Dermis blood vessel endothelial cell (primary cell): ENCODE measurements around the gene PPM1M. TPM values are rescaled to one million over a fixed set of nuclear protein-coding genes. Genes with fewer than 3 reads are reported as not detected.
"Not testable (repeated sequence)": the region's sequence is repeated elsewhere in the genome, so short reads cannot be mapped to it uniquely, and the experiment has no call there.

Experiments
- DNase-seq: peaks from one replicate; pipeline ENCODE4 v3.0.0; 2010
- total RNA-seq: library from RNA; depleted of rRNA; stranded (reverse); fragments of >200 nt; gene quantifications from 2 replicates; pipeline ENCODE4 v1.2.3, GENCODE V29; 2014

The PPM1M gene
- total RNA-seq, 1 donor from 2014 or later, result 20.6 TPM

DNA sequence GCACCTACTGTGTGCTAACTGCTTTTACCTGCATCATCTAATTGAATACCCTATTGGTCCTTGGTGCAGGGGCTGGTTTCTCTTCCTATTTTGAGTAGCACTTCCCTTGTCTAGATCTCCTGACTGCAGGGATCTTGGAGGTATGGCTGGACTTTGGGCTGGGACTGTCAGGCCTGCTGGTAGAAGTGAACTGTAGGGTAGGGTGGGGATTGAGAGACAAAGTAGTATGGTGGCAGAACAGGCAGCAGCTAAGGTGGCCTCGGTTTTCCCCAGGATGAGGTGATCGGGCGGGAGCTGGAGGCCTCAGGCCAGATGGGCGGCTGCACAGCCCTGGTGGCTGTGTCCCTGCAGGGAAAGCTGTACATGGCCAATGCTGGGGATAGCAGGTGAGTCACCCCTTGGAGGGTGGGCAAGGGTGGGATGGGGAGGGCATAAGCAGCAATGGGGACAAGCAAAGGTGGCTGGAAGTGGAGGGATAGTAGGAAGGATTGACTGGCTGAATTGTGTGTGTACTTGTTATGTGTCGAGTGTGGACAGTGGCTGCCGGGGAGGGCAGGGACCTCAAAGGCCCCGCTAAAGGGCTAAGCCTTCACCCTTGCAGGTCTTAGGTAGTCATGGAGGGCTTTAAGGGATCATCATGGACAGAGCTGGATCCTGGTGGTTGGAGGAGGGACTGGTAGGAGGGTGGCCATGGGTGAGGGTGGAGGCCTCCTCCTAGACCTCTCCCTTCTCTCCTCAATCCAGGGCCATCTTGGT lies 2.0 kb downstream of the PPM1M start:
- no peak for DNase-seq

DNA sequence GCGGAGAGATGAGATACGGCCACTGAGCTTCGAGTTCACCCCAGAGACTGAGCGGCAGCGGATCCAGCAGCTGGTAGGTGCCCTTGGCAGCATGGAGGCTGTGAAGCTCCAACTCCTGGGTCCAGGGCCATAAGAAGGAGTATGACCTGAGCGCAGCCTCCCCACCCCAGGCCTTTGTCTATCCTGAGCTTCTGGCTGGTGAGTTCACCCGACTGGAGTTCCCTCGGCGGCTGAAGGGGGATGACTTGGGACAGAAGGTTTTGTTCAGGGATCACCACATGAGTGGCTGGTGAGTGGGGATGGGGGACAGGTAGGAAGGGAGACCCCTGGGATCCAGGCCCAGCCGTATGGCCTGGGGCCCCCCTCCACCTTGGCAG lies 2.6 kb downstream of the PPM1M start:
- DNase-seq, result no peak

DNA sequence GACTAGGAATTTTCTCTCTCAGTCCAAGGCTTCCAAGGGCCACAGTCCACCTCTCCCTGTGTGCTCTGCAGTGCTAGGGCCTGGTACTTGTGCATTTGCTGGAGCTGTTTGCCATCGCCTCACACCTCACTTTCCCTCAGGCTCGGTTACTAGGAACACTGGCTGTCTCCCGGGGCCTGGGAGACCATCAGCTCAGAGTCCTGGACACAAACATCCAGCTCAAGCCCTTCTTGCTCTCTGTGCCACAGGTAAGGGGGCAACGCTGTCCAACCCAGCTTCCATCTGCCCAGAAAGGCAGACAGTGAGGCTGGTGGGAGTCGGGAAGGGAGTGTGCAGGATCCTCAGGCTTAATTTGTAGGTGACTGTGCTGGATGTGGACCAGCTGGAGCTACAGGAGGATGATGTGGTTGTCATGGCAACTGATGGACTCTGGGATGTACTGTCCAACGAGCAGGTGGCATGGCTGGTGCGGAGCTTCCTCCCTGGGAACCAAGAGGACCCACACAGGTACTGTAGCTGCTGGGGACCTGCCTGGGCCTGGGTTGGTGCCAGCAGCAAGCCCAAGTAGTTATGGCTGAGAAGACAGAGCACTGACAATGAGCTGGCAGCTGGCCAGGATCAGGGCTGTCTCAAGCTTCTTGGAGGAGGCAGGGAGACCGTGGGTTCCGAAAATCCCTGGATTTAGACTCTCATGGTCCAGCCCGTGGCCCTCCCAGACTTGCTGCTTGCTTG lies 3.4 kb downstream of the PPM1M start:
- DNase-seq, result peak; percentile 75

DNA sequence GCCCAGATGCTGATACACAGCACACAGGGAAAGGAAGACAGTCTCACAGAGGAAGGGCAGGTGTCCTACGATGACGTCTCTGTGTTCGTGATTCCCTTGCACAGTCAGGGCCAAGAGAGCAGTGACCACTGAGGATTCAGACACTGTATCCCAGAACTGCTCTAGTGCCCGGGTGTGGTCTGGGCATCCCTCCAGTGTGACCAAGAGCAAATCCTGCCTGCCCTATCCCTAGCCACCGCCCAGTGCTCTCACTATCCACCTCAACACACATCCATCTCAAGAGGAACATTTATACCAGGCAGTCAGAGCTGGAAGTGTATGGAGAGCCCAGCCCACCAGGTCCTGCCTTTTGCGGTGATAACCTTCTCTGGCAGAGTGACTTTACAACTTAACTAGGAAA lies 4.1 kb downstream of the PPM1M start:
- DNase-seq, result no peak

DNA sequence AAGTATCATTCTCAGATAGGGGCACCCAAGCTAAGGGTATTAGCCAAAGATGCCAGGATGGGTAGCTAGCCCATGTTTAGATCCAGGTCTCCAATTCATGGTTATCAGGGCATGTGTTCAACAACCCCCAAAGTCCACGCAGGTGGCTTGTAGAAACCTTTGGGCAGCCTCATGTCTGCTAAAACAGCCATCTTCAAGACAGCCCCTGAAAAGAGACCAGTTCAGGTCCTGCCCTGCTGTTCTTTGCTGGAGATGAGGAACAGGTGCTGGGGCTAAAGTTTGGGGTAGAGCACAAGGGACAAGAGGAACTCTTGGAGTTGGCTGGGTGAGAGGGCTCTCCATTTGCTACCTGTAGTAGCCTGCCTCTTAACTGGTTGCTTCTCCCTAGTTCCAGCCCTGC lies 4.6 kb downstream of the PPM1M start:
- DNase-seq, result no peak

DNA sequence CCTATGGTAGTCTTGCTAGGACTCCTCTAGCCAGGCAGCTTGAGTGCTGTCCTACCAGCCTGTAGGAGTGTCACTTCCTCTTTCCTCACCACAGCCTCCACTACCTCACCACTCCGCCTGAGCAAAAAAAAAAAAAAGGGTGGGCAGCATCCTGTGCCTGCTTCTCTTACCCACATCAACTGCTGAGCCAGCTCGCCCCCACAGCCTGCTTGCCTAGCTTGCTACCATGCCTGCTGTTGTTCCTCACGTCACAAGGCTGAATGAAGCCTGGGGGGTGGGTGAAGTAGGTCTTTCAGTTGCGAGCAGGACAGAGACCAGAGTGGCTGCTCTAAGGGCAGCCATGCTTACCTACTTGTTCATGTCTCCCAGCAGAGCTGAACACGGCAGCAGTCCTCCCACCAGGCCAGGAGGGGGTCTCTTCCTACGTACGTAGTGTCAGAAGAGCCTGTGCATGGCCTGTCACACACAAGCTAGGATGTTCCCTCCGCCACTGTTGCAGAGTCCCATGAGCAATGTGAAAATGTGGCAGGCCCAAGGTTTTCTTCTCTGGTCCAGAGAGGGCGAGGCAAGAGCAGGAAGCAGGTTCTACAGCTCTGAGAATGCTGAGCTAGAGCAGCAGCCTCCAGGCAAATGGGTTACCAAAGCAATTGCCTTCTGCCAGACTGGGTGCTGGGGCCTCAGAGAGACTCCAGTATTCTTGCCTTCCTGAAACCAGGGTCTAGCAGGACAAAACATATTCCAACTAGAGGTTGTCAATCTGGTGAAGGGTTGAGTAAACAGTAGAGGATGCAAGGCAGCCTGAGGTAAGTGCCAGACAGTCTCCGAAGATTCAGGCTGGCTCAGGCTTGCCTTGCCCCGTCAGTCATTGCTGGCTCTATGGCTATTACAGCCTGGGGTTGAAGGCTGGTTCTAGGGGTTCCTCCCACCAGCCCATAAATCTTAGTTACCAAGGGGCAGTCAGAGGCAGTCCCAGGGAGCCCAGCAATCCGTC lies 8.1 kb downstream of the PPM1M start:
- DNase-seq, result peak; percentile 68

DNA sequence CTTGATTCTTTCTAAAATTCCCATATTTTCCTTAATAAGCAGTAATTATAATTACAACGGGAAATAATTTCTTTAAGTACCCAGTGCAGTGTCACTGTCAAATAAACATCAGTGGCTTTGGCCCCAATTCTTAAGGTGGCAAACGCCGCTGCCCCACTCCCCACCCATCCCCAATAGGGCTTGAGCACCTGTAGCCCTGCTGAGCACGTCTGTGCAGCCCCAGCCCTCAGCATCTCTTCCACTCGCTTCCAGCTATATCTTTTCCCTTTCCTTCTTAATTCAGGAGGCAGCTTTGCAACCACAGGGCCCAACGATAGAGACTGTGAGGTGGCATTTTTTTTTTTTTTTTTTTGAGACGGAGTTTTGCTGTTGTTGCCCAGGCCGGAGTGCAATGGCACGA lies 9.0 kb downstream of the PPM1M start:
- DNase-seq, result no peak

DNA sequence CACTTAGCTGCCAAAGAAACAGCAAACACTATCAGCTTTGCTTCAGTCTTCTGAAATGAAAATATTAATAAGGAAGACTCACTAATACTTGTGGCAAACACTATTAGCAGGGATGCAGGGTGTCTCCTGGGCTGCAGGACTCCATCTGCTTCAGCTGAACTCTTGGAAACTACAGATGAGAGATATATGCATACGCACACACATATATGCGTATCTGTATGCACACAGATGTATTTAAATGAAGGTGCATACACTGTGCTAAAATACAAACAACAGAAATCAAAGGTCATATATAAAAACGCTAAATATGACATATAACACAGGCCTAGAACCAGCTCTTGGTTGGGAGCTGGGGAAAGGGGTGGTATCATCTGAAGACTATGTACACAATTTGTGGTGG lies 10.6 kb downstream of the PPM1M start:
- no peak for DNase-seq

DNA sequence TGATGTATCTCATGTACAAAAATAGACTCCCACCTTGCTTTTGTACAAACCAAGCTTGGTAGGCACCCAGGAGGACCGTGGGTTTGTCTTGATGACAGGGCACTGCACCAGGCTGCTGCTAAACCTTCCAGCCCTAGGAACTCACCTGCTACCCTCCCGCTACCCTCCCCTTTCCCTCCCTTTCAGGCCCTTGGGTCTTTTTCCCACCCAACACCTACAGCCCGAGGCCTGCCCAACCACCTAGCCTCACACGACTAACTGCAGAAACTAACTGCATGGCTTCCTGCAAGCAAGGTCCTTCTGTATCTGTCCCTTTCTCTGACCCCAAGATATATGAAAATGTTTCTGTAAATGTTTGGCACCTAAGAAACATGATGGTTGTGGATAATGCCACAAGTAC lies 11.1 kb downstream of the PPM1M start:
- no peak for DNase-seq

DNA sequence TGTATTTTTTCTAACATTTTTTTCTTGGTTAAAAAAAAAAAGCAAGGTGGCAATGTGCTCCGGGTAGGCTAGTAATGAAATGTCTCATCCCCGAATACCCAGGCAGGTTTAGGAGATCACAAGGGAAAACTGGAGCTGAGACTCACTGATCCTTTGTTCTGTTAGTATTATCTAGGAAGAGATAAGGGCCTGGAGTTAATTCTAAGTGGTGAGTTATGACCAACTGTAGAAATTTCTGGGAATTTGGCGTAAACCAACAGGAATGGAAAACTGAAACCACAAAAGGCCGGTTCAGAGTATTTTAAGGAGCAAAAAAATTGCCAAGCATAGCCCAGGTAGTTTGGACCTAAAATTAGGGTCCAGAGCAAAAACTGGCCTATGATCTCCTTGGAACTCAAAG lies 12.4 kb downstream of the PPM1M start:
- DNase-seq, result no peak

DNA sequence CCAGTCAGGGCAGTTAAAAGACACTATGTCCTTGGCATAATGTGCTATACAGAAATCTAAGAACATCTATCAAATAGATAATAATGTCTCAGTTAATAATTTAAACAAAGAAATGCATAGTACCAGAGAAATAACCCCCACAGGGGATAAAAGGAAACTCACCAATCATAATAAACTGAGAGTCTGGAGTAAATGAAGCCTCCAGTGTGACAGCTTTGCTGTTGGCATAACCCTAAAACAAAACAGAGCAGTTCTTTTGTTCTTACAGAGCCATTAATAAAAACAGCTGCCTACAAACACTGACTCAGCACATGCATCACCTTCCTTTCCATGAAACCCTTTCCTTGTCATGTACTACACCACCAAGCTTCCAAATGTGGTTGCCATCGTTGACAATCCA lies 13.5 kb downstream of the PPM1M start:
- DNase-seq, result peak; percentile 83

DNA sequence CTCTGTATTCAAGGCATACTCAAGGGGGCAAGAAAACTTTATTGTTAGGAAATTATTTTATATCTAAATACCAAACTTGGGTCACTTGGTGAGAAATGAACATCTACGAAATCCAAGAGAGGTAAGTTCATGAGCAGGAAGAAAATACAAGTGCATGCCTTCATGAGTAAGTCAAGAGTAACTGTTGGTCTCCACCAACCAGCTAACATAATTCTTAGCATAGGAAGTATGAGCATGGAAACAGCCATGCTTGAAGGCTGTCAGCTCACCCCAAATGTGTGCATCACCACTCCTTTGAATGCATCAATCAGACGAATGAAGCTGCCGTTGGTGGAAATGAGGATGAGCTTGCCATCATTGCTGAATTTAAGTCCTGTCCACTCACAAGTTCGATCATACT lies 13.9 kb downstream of the PPM1M start:
- DNase-seq, result no peak

DNA sequence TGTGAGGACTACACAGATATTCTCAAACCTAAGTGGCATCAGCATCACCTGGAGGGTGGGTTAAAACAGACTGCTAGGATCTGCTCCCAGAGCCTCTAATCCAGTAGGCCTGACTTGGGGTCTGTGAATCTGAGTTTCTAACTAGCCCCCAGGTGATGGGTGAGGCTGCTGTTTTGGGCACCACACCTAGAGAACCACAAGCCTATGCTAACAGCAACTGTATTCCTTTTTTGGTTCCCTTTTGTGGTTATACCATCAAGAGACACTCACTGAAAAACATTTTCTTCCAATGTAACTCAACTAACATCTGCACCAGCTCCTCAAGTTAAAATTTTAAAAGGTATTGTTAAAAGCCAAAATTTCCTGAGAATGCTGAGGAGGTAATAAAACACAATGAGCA lies 16.9 kb downstream of the PPM1M start:
- DNase-seq, result no peak

DNA sequence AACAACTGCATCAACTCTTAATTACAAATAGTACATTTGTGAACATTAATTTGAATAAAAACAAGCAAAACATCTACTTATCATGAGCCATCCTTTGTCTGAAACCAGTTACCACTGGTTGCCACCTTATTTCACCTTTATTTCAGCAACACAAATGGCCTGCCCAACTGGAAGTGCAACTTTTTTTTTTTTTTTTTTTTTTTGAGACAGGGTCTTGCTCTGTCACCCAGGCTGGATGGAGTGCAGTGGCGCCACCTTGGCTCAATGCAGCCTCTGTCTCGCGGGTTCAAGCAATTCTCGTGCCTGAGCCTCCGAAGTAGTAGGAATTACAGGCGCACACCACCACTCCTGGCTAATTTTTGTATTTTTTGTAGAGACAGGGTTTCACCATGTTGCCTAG lies 19.8 kb downstream of the PPM1M start:
- DNase-seq, result no peak

DNA sequence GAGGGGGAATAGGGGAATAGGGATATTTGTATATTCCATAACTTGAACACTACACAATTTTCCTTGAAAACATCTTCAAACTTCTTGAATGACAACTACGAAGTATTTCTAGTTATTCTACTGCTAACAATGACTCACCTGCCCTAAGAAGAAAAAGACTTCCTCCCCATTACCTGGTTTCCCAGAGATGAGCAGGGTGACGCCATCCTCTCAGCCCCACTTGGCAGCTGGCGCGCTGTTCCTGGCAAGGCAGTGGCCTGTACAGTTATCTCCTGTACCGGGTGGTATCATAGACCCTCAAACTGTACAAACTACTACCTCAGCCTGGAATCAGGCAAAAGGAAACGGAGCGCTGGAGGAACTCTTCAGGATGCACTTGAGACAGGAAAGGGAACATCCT lies 22.5 kb downstream of the PPM1M start:
- DNase-seq, result peak; percentile 19

DNA sequence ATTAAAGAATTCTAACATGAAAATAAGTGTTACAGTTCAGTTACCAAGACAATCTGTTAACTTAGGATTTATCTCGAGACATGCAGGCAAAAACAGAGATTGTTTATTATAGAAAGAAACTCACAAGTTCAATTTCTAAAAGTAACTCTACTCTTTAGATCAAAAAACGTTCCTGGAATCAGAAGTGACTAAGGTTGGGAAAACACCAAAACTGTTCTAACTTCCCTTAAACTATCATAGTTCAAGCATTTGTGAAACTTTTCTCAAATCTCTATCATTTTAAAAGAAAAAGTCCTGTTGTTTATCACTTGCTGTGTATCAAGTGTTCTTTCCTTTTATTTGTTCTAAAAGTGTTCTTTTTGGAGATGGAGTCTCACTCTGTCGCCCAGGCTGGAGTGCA lies 24.2 kb downstream of the PPM1M start:
- DNase-seq, result no peak

DNA sequence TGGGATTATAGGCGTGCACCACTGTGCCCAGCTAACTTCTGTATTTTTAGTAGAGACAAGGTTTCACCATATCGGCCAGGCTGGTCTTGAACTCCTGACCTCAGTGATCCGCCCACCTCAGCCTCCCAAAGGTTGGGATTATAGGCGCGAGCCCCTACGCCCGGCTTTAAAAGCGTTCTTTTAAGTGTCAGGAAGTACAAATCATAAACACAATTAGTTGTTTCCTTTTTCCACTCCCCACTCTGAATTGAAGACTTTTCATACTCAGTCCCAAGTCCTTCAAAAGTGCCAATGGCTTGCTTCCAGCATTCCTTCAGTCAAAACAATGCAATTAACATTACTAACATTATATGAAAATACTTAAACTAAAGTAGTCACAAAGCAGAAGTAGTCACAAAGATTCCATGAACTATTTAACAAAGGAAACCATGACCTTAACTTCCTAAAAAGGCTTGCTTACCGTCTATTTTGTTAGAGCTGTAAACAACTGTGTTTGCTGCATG lies 24.7 kb downstream of the PPM1M start:
- DNase-seq, result peak; percentile 93

DNA sequence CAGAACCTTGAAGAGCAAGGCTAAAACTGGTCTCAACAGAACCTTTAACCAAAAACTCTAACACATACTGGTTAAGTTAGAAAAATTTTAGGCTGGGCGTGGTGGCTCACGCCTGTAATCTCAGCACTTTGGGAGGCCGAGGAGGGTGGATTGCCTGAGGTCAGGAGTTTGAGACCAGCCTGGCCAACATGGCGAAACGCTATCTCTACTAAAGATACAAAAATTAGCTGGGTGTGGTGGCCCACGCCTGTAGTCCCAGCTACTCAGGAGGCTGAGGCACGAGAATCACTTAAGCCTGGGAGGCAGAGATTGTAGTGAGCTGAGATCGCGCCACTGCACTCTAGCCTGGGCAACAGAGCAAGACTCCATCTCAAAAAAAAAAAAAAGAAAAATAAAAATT lies 26.6 kb downstream of the PPM1M start:
- DNase-seq, result not testable (repeated sequence)

DNA sequence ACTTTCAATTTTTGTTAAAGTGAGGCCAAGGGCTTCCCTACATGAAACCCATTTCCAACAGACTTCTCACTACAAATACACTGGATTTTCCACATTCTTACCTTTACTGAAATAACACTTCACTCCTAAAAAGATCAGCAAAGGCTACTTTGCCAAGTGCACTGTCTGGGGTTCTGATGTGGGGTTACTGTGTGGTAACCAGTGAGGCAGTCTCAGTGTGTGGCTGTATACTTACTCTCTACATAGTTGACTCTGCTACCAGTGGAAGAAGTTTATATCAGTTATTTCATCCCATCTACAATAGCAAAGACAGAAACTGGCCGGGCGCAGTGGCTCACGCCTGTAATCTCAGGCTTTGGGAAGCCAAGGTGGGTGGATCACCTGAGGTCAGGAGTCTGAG lies 27.3 kb downstream of the PPM1M start:
- DNase-seq, result no peak

DNA sequence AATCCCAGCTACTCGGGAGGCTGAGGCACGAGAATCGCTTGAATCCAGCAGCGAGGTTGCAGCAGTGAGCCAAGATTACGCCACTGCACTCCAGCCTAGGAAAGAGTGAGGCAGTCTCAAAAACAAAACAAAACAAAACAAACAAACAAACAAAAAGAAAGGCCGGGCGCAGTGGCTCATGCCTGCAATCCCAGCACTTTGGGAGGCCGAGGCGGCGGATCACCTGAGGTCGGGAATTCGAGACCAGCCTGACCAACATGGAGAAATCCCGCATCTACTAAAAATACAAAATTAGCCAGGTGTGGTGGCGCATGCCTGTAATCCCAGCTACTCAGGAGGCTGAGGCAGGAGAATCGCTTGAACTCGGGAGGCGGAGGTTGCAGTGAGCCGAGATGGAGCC lies 29.2 kb downstream of the PPM1M start:
- not testable (repeated sequence) for DNase-seq

DNA sequence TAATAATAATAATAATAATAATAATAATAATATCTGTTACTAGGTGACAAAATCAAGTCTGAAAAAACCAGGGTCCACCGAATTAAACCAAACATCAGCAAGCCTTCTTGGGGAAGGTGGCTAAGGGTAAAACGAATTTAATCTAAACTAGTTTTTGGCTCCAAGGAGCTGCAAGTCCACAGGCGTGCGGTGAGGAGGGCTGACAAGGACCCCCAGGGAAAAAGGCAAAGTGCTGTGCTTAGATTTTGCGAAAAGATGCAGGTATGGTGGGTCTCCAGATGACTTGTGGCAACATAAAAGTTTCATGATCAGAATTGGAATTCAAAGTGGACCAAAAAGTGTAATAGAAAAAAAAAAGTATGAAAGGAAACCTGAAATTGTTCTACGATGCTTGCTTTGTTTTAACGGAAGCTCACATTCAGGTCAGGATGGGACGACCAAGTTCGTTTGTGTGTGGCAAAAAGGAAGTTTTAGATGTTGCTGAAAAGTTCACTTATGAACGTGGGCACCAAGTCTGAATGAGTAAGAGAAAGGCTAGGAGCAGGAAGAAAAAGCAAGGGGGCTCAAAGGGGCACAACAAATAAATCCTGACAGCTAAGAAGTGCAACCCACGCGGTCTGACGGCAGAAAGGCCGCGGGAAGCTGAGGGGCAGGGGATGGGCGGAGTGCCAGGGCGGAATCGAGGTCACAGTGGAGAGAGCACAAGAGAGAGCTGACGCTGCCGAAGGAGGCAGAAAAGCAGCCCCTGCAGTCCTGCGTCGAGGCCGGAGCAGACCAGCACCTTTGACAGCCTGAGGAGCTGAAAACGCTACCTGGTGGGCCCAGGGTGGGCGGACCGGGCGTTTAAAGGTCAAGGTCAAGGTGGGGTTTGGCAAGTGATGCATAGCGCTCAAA lies 31.8 kb downstream of the PPM1M start:
- peak; percentile 86 for DNase-seq

DNA sequence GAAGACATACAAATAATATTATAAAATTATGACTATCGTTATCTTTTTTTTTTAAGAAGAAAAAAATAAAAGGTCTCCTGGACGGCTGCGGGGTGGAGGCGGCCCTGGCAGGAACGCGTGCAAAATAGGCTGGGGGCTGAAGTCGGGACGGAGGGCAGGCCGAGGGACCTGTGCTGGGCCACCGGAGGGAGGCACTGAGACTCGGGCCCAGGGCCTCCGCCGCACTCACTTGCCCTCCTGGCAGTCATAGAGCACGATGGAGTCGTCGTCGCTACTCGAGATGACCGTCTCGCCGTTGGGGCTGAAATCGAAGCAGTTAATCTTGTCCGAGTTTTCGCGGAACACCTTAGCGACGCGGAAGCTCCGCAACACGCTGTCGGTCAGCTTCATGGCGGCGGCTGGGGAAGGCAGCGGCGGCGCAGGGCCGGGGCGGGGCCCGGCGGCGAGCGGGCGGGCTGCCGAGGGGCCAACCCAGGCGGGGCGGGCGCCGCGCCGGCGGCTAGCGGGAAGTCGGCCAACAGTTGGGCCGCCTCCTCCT lies 32.5 kb downstream of the PPM1M start:
- DNase-seq, result peak; percentile 61
